ENCODE measurements around the gene DLG2.

The DLG2 gene

GRCh38 chr11:84234462-84235202 is 1392.5 kb downstream of the DLG2 start:
- DNase-seq, result no peak

DNA sequence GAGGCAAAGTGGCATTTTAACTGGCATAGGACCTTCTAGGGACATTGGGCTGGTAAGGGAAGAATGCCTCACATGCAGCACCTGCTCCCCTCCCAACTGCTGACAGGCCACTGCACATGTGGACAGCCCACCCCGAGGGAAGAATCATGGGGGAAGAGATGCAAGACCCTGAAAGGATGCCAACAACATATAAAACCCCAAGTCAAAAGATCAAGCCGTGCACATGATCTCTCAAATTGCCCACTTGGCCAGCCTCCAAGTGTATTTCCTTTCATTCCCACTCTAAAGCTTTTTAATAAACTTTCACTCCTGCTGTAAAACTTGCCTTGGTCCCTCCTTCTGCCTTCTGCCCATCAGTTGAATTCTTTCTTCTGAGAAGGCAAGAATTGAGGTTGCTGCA is 1393.1 kb downstream of the DLG2 start:
- DNase-seq, result no peak

DNA sequence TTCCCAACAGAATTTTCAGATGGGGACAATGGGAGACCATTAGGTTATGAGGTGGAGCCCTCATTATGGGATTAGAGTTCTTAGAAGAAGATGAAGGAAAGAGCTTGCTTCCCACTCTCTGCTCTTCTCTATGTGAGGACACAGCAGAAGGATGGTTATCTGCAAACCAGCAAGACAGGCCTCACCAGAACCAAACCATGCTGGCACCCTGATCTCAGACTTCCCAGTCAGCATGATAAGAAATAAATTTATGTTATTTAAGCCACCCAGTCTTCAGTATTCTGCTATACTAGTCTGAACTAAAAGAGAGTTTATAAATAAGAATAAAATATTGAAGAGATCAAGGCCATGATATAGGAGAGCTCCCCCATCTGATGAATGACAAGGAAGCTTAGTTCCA is 1394.6 kb downstream of the DLG2 start:
- DNase-seq, result no peak

DNA sequence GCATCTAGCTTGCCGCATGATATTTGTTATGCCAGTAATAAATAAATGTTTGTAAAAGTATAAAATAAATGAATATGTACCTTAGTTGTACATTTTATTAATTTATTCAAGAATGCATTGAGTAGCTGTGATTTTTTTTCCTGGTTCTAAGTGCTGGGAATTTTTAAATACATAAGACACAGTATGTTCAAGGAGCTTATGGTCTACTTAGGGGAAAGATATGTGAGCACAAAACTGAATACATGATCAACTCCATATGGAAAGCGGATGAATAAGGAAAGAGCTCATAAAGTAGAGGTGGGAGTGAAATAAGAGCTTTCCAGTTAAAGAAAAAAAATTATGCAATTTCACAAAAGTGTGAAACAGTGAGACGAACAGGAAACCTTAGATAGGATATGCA is 1396.7 kb downstream of the DLG2 start:
- no peak for DNase-seq

DNA sequence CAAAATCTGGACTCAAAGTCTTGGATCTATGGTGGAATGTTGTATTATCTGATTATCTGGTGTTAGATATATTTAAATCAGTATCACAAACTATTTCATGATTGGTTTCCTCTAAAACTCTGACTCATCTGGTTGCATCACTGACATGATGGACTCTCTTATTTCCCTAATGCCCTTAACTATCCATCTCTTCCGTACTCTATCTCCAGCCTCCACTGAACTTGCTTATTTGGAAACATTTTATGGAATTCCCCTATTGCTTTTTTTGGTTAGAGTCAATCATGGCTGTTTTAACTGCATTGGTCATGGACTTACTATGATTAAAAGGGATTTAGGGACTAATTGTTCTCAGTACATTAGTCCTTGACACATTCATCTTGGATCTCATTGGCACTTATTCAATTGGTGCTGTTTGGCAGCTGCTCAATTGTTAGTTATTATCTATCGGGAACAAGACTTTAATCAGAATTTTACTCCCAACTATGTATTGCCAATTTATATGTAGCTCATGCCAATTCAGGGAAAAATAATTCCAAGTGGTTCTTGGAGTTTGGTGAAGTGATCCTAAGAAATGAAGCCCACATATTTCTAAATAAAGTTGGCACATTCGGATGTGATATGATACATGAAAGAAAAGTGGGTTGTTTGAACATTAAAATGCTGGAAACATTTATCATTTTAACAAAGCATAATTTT is 1399.0 kb downstream of the DLG2 start:
- no peak for DNase-seq

GRCh38 chr11:84224042-84224441 is 1403.1 kb downstream of the DLG2 start:
- no peak for DNase-seq

DNA sequence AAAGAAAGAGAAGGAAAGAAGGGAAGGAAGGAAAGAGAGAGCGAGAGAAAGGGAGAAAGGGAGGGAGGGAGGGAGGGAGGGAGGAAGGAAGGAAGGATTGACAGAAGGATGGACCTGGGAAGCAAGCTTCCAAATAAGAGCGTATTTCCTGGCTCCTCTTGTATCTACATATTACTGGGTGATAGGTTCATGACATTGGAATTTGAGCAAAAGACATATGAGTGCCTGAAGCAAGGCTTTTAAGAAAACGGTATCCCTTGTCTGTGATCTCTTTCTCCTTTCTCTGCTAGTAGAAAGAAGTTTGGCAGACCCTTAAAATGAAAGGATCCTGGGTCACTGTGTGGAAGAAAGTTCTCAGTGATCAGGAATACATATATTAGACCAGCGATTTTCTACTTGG is 1408.8 kb downstream of the DLG2 start:
- DNase-seq, result no peak

- DNase-seq, result no peak
Measured at GRCh38 chr11:84215672-84216071, 1411.5 kb downstream of the DLG2 start.

DNA sequence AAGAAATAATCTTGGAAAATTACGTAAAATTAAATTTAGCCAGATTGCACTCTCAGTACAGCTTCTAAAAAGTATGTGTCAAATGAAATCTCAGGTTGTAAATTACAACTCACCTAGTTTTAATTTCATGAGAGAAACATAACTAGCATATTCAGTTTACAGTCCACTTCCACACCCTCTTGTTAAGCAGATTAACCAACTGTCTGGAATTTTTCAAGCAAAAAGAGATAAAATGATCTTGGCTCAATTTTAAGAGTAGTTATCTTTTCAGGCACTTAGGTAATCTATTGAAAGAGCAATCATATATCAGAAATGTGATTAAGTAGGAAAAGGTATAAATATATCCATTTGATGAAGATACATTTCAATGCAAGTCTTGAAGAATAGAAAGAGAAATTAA is 1412.6 kb downstream of the DLG2 start:
- no peak for DNase-seq

GRCh38 chr11:84212468-84213390 is 1414.4 kb downstream of the DLG2 start:
- DNase-seq, result no peak

GRCh38 chr11:84211896-84212295 is 1415.2 kb downstream of the DLG2 start:
- DNase-seq, result no peak

GRCh38 chr11:84194696-84195095 is 1432.4 kb downstream of the DLG2 start:
- DNase-seq, result no peak

DNA sequence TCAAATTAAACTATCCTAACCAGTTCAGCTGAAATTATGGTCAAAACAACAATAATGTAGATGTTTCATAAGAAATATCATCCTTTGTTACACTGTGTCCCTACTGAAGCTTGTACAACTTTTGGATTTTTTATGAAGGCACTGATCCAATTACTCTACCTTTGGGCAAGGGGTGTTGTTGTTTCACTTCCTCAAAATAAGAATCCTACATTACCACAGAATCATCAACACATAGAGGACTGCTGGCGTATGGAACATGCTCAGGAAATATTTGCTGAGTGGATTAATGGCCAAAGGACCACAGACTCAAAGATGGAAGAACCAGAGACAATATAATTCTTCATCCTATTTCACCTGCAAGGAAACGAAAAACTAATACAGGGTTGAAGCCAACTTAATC is 1433.4 kb downstream of the DLG2 start:
- no peak for DNase-seq

GRCh38 chr11:84188521-84188920 is 1438.6 kb downstream of the DLG2 start:
- DNase-seq, result no peak

DNA sequence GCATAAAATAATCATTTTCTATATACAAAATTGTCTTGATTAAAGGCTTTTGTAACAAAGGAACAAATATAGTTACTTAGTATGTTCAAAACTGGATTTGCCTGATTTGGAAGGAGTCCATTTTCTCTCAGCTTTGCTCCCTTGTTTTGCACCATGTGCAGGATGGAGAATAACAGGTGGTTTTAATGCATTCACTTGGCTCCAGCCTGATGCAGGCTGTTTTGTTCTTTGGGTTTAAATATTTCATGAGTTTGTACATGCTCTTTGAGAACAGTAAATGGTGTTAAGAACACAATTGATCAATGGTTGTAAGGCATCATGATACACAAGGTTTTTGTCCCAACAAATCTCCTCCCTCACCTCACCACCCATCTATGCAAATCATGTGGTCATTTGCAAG is 1454.1 kb downstream of the DLG2 start:
- no peak for DNase-seq

GRCh38 chr11:84165139-84165538 is 1462.0 kb downstream of the DLG2 start:
- no peak for DNase-seq

DNA sequence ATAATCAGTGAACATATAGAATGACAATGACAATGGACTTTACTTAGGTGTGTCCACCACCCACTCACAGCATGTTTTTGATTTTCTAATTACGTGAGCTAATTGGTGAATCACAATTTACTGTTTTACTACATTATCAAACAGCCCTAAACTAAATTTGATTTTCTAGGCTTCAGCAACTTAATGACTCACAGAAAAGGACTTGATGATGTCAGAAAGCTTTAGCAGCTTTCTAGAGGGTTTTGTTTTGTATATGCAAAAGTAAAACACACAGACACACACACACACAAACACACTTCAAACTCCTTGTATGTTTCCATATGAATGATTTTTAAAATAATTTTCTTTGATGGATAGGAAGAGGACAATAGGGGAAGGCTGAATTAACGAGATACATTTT is 1462.4 kb downstream of the DLG2 start:
- no peak for DNase-seq

DNA sequence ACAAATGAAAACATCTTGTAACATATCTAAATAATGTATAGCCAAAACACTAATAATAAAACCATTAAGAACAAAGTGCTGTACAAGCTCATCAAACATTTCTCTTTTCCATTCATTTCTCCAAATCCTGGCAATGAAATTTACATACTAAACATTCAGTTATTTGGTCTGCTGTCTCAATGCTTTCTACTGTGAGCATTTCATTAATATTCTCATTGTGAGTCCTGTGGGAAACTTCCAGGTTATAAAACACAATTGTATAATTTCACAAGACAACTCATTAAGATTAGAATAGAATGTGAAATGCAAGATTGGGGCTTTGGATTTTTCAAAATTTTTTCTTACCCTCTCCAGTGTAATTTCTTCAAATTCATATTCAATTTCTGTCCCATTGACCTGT is 1464.0 kb downstream of the DLG2 start:
- DNase-seq, result no peak

DNA sequence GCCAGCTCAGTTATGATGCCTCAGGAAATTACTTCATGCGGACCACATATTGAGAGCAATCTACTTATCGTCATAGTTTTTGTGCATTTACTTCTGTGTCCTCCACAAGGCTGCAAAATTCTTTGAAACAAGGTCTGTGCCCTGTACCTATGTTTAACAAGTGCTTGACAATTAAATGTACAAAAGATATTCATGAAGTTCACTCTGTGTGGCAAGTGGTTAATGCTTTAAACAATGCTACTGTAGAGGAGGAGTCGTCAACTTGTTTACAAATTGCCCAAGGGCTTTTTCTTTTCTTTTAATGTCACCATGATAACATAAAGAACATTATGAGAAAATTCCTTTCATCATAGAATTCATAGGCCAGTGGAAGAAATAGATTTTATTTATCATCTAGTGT is 1469.5 kb downstream of the DLG2 start:
- DNase-seq, result no peak

- DNase-seq, result no peak
Measured at GRCh38 chr11:84146826-84147225, 1480.3 kb downstream of the DLG2 start.

DNA sequence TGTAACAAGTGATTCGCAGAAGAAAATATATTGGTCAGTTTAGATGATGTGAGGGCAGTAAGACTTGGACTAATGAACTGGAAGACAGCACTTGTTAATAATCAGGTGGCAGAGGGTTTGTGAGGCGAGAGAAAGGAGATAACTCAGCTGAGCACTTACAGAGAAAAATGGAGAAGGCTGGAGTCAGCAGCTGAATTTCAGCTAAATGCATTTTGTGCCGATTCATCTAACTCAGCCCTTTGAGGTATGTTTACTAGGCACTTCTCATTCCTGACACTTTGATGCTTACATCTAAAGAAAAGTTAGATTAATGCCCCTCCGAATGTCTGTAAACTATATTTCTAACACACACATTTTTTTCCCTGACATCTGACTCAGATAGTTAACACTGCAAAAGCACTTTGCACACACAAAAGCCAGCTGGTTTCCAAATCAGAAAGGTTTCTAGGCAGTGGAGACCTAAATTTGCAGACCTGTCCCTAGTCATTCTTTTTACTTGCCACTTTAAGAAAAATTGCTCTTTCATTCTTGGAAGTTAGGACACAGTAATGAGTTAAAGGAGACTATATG is 1481.4 kb downstream of the DLG2 start:
- no peak for DNase-seq

DNA sequence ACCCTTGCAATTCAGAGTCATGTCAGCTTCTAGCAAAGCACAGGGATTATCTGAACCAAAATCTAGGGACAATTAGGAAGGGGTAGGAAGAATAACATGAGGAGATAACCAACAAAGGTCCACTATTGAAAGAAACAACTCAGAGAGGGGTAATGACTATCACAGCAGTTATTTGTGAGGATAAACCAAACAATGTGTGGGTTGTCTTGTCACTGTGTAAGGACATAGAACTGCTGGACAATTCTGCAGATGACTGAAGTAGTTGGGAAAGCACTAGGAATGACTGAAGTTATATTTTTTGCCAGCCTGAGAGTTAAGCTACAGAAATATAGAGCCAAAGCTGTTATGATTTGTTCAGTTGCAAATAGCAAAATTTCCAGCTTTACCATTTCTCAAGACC is 1482.6 kb downstream of the DLG2 start:
- no peak for DNase-seq

GRCh38 chr11:84142411-84142810 is 1484.7 kb downstream of the DLG2 start:
- no peak for DNase-seq
